GM12878 (cell line): ENCODE data around the gene DMWD. TPM values are rescaled to one million over a fixed set of nuclear protein-coding genes. Genes with fewer than 3 reads are reported as not detected.

ENCODE experiments used
- ATAC-seq: fragments of 200-7000 bp; cut with Tn5 transposase; 3 replicates; pipeline ENCODE4 v1.9.1; 2020; ENCODE audit warnings: mild to moderate bottlenecking, moderate library complexity
- BruUV-seq: library from RNA; stranded (reverse); fragments of 400-500 nt; replicated peaks from 2 replicates; lab custom pipeline; 2021; lab: Mats Ljungman, UMichigan
- CTCF ChIA-PET: fragments of 300-600 bp; sonication (Branson Sonifier 250); formaldehyde crosslinking; extraction: SDS; loops from one replicate; lab custom pipeline; 2021; ENCODE audit warnings: inconsistent platforms; lab: Yijun Ruan, JAX
- POLR2A ChIA-PET: fragments of 350-600 bp; formaldehyde crosslinking; extraction: SDS; loops from one replicate; lab custom pipeline; 2021; ENCODE audit warnings: inconsistent platforms; lab: Charles Lee
- RAD21 ChIA-PET: fragments of 300-600 bp; sonication (Branson Sonifier 250); formaldehyde crosslinking; loops from one replicate; lab custom pipeline; 2023; ENCODE audit warnings: antibody characterized with exemption; ENCODE audit not compliant: unreplicated experiment; lab: Charles Lee
- SMC1A ChIA-PET: fragments of 300-600 bp; sonication (Branson Sonifier 250); formaldehyde crosslinking; loops from one replicate; lab custom pipeline; 2023; ENCODE audit not compliant: unreplicated experiment, uncharacterized antibody; lab: Charles Lee
- DNase-seq: peaks from one replicate; pipeline ENCODE4 v3.0.0-alpha.2; 2011; ENCODE audit warnings: low read depth, low spot score
- FAIRE-seq: peaks from 3 replicates; lab custom pipeline; 2011; peaks lifted over from hg19 to GRCh38; lab: Jason Lieb, UNC
- H2AFZ ChIP-seq: 2 replicates; pipeline ENCODE4 v1.6.0; 2011; ENCODE audit warnings: low read depth, low read length, control low read depth; ENCODE audit not compliant: control insufficient read depth
- H3K27ac ChIP-seq: 2 replicates; pipeline ENCODE4 v1.5.1; 2011; ENCODE audit warnings: control low read depth; ENCODE audit not compliant: control insufficient read depth, insufficient read depth
- H3K27me3 ChIP-seq, 2 experiments: replicated peaks in 1 of 2; 2 replicates each; pipeline versions ENCODE4 v1.6.0 to v1.6.1; 2011; ENCODE audit warnings: low read length in 1 of 2; ENCODE audit not compliant: control insufficient read depth in 2 of 2, insufficient read depth in 2 of 2
- H3K36me3 ChIP-seq, 2 experiments: 2 replicates each; pipeline ENCODE4 v1.5.1; 2011; ENCODE audit warnings: low read length in 1 of 2; ENCODE audit not compliant: control insufficient read depth in 2 of 2, insufficient read depth in 2 of 2
- H3K4me1 ChIP-seq: 2 replicates; pipeline ENCODE4 v1.6.1; 2011; ENCODE audit warnings: mild to moderate bottlenecking, low read length, moderate library complexity, mixed read lengths; ENCODE audit not compliant: control insufficient read depth, insufficient read depth
- H3K4me2 ChIP-seq: 2 replicates; pipeline ENCODE4 v1.6.0; 2011; ENCODE audit warnings: control low read depth; ENCODE audit not compliant: control insufficient read depth, insufficient read depth
- H3K4me3 ChIP-seq: fragments of 200-600 bp; sonication (generic); 2 replicates; pipeline ENCODE4 v1.5.1; 2016
- H3K79me2 ChIP-seq: 2 replicates; pipeline ENCODE4 v1.6.0; 2011; ENCODE audit warnings: low read length; ENCODE audit not compliant: control insufficient read depth, insufficient read depth
- H3K9ac ChIP-seq: 2 replicates; pipeline ENCODE4 v1.8.0; 2011; ENCODE audit warnings: low read length, control low read depth, mixed read lengths; ENCODE audit not compliant: control insufficient read depth, insufficient read depth
- H3K9me3 ChIP-seq: replicated peaks from 3 replicates; pipeline ENCODE4 v1.5.1; 2011; ENCODE audit warnings: mild to moderate bottlenecking, low read length; ENCODE audit not compliant: control insufficient read depth, insufficient read depth
- H4K20me1 ChIP-seq: 2 replicates; pipeline ENCODE4 v1.6.0; 2011; ENCODE audit not compliant: control insufficient read depth, insufficient read depth
- ATF2 ChIP-seq: IDR thresholded peaks from 2 replicates; pipeline ENCODE4 v1.6.1; 2012; ENCODE audit warnings: low read length, inconsistent platforms
- CEBPB ChIP-seq, 2 experiments: fragments of 150-350 bp in 1 of 2; IDR thresholded peaks; 2 replicates each; pipeline ENCODE4 v1.6.1; 2012 to 2014; ENCODE audit warnings: low read depth in 2 of 2, low read length in 2 of 2, borderline replicate concordance in 1 of 2, inconsistent platforms in 1 of 2
- FOS ChIP-seq: IDR thresholded peaks from 3 replicates; pipeline ENCODE4 v1.6.1; 2011; ENCODE audit warnings: borderline replicate concordance; ENCODE audit not compliant: insufficient read length; ENCODE audit errors: extremely low read depth
- HCFC1 ChIP-seq: fragments of 150-350 bp; IDR thresholded peaks from 2 replicates; pipeline ENCODE4 v1.6.1; 2014; ENCODE audit warnings: low read length
- NFYA ChIP-seq: IDR thresholded peaks from 2 replicates; pipeline ENCODE4 v1.6.1; 2011; ENCODE audit warnings: low read depth, mild to moderate bottlenecking, low read length, improper control_type of control experiment, borderline replicate concordance
- NR2F1 ChIP-seq: fragments of 450-650 bp; conservative IDR thresholded peaks from 2 replicates; pipeline ENCODE4 v1.6.1; 2017; ENCODE audit warnings: mild to moderate bottlenecking
- RB1 ChIP-seq: fragments of 450-650 bp; formaldehyde crosslinking; IDR thresholded peaks from 2 replicates; pipeline ENCODE4 v1.6.1; 2017; ENCODE audit warnings: mild to moderate bottlenecking, borderline replicate concordance
- SMC3 ChIP-seq: IDR thresholded peaks from 2 replicates; pipeline ENCODE4 v1.6.1; 2011; ENCODE audit warnings: low read length, improper control_type of control experiment, borderline replicate concordance
- TARDBP ChIP-seq: IDR thresholded peaks from 2 replicates; pipeline ENCODE4 v1.6.1; 2016; ENCODE audit warnings: borderline replicate concordance
- USF1 ChIP-seq: IDR thresholded peaks from 2 replicates; pipeline ENCODE4 v1.6.1; 2011; ENCODE audit warnings: borderline replicate concordance, low read depth, mild to moderate bottlenecking, moderate library complexity, mixed read lengths, low read length; ENCODE audit not compliant: insufficient read depth; ENCODE audit errors: extremely low read length
- ZBED1 ChIP-seq: IDR thresholded peaks from 2 replicates; pipeline ENCODE4 v1.6.1; 2016; ENCODE audit warnings: borderline replicate concordance
- ZNF24 ChIP-seq: fragments of 450-650 bp; IDR thresholded peaks from 2 replicates; pipeline ENCODE4 v1.6.1; 2017; ENCODE audit warnings: antibody characterized with exemption, mild to moderate bottlenecking
- ZNF687 ChIP-seq: fragments of 450-650 bp; IDR thresholded peaks from 2 replicates; pipeline ENCODE4 v1.6.1; 2017; ENCODE audit warnings: mild to moderate bottlenecking, moderate library complexity
- ZSCAN29 ChIP-seq: fragments of 450-650 bp; IDR thresholded peaks from 2 replicates; pipeline ENCODE4 v1.6.1; 2017; ENCODE audit warnings: mild to moderate bottlenecking, moderate library complexity
- whole genome bisulfite sequencing: methylation state at CpG from one replicate; pipeline ENCODE4 v1.1.6; 2016; ENCODE audit warnings: low lambda C conversion rate; ENCODE audit not compliant: insufficient replicate concordance, insufficient coverage; ENCODE audit errors: missing lambda C conversion rate; 5-methylcytosine and 5-hydroxymethylcytosine counted together
- in situ Hi-C: fragments of 300-500 bp; cut with MboI; formaldehyde crosslinking; loops from 9 replicates; pipeline ENCODE4 v1.14.3; 2018; ENCODE audit warnings: mixed read lengths
- intact Hi-C: fragments of 100-400 bp; cut with micrococcal nuclease; formaldehyde crosslinking; loops from one replicate; pipeline ENCODE4 v1.14.2; 2022; ENCODE audit not compliant: unreplicated experiment
- polyA plus RNA-seq, 11 experiments: library from polyadenylated mRNA; depleted of rRNA in 4 of 11; unstranded in 6 of 11; stranded (reverse) in 5 of 11; fragments of >200 nt; fragmentation: Nextera tagmentation in 4 of 11; fragmentation: Illumina TruSeq in 1 of 11; extraction: Ambion mirVana in 4 of 11; extraction: Trizol in 1 of 11; gene quantifications; 1 replicate in 1 of 11; 2 replicates in 10 of 11; pipeline versions ENCODE4 v1.2.1 to v1.2.3, GENCODE V29; 2011 to 2016; ENCODE audit warnings: inconsistent platforms in 2 of 11, missing spikeins in 2 of 11, low read depth in 1 of 11
- total RNA-seq, 4 experiments: library from RNA; depleted of rRNA in 3 of 4; stranded (reverse); fragments of >200 nt in 3 of 4; fragmentation: Illumina TruSeq in 1 of 4; extraction: Trizol in 1 of 4; gene quantifications; 2 replicates each; pipeline versions ENCODE4 v1.2.1 to v1.2.3, GENCODE V29; 2013 to 2021

DMWD gene
- total and polyA plus RNA-seq, 10 of the 15 experiments (the other 5 are each of a cell fraction or from before 2014, with no cell fraction given): 3.5 to 56.0 (median 11.6) TPM

GRCh38 chr19:45773384-45773783, 19.3 kb downstream of the DMWD start (continued):
- no peak for TF ChIP-seq ZNF687
- TF ChIP-seq CEBPB (IDR thresholded peaks at IDR 0.05; ENCODE audit: borderline replicate concordance in 1 of 2, low read depth in 2 of 2, low read length in 2 of 2): no peak
- no peak for TF ChIP-seq ATF2
- no peak for TF ChIP-seq HCFC1

GRCh38 chr19:45772912-45773311, 19.7 kb downstream of the DMWD start:
- H3K4me2 ChIP-seq: no peak overlapping the region
- RAD21 ChIA-PET: interaction anchor here (0.8 to 1.7 kb wide), 3 partner anchors 26 to 138 kb away, joined by 3 to 5 read pairs (median 4); no protein-coding TSS in a partner anchor
- peaks cover 4% of the 10 kb centered on the region for H3K4me1 ChIP-seq
- no peak overlapping the region for H2AFZ ChIP-seq
- no peak overlapping the region for H3K9ac ChIP-seq
- CTCF ChIA-PET: interaction anchor here (0.6 to 2.0 kb wide), 3 partner anchors 20 to 80 kb away, joined by 4 to 12 read pairs (median 4); partner anchors contain the start of genes DMWD and QPCTL
- no TSS peak for BruUV-seq
- ATAC-seq (no peak), FAIRE-seq (no peak), DNase-seq (no peak)
- intact Hi-C loops (no loop called here), in situ Hi-C loops (no loop called here)
- no peaks in the 10 kb centered on the region for H3K36me3 ChIP-seq
- no peaks in the 10 kb centered on the region for H4K20me1 ChIP-seq
- H3K79me2 ChIP-seq: no peaks in the 10 kb centered on the region; the same call in 1 of the 2 replicates
- no peak overlapping the region for H3K27ac ChIP-seq
- no peak overlapping the region for H3K4me3 ChIP-seq
- H3K9me3 ChIP-seq: no peaks in the 10 kb centered on the region
- SMC1A ChIA-PET: interaction anchor here (0.5 to 1.0 kb wide), 2 partner anchors 27 to 42 kb away, joined by 3 read pairs; partner anchors contain the start of gene FBXO46
- WGBS: 98% methylated on average over 3 of the region's 3 CpGs
- no peaks in the 10 kb centered on the region for H3K27me3 ChIP-seq
- POLR2A ChIA-PET: interaction anchor here (0.6 to 1.4 kb wide), 3 partner anchors 22 to 45 kb away, joined by 3 to 4 read pairs (median 3); no protein-coding TSS in a partner anchor
- TF ChIP-seq FOS: no peak
- TF ChIP-seq ZNF24: no peak
- TF ChIP-seq NFYA: no peak
- no peak for TF ChIP-seq SMC3
- TF ChIP-seq RB1: no peak
- TF ChIP-seq NR2F1: no peak
- TF ChIP-seq ZBED1: no peak
- no peak for TF ChIP-seq ATF2
- no peak for TF ChIP-seq TARDBP
- TF ChIP-seq USF1: no peak
- TF ChIP-seq ZSCAN29: no peak
